Measurements from ENCODE around the gene AICDA. TPM values are rescaled to one million over a fixed set of nuclear protein-coding genes. Genes with fewer than 3 reads are reported as not detected.
"Not testable (repeated sequence)": the region's sequence is repeated elsewhere in the genome, so short reads cannot be mapped to it uniquely, and the experiment has no call there.

AICDA gene
- total RNA-seq, 5 donors from 2014 or later (not counting 1 experiment from before 2014, with no cell fraction given) = 0.10 to 0.35 (median 0.18) TPM; not detected in 2

GRCh38 chr12:8577879-8578278, 34.8 kb downstream of the AICDA start:
- Mint-ChIP-seq H3K9me3 (no peaks in the 10 kb centered on the region), H3K27me3 (peaks cover 0 to 1% of the 10 kb centered on the region in 2 donors), H3K27ac (no peak overlapping the region), H3K4me3 (no peak overlapping the region), H3K4me1 (peaks cover 1 to 5% (median 3%) of the 10 kb centered on the region in 3 donors), H3K36me3 (peaks cover 2% of the 10 kb centered on the region)
- Histone ChIP-seq H3K4me3 (ENCODE audit: control insufficient read depth in 1 of 2, extremely low read depth in 1 of 2, low read length in 1 of 2) (no peak overlapping the region), H3K27me3 (replicated peaks in 1 of 2; ENCODE audit: control insufficient read depth in 2 of 2, extremely low read depth in 1 of 2, insufficient read depth in 2 of 2, low read length in 1 of 2) (no peaks in the 10 kb centered on the region), H3K27ac (ENCODE audit: low read length) (no peak overlapping the region), H3K9me3 (no peaks in the 10 kb centered on the region), H3K36me3 (ENCODE audit: control insufficient read depth in 2 of 2, extremely low read depth in 1 of 2, insufficient read depth in 1 of 2, low read length in 1 of 2) (no peaks in the 10 kb centered on the region), H3K4me1 (ENCODE audit: control insufficient read depth in 1 of 2, extremely low read depth in 1 of 2, insufficient read depth in 2 of 2, low read length in 2 of 2) (peaks cover 0 to 5% of the 10 kb centered on the region in 2 experiments)
- 82% methylated on average over 2 of the region's 3 CpGs for WGBS (ENCODE audit: insufficient coverage)
- ATAC-seq (replicated peaks in 1 of 4) (no peak), DNase-seq (no peak)
- ChIA-PET CTCF (interaction anchor here in 1 of 2 donors (1.2 kb wide), 1 partner anchor 34 kb away, joined by 4 read pairs; no protein-coding TSS in a partner anchor), POLR2A (interaction anchor here in 1 of 2 donors (0.7 kb wide), 1 partner anchor 579 kb away, joined by 4 read pairs; no protein-coding TSS in a partner anchor)

- ATAC-seq (replicated peaks in 1 of 4) (peak in 2 of 4 experiments; percentile 48 to 61), DNase-seq (peak in 2 of 35 experiments; percentile 1 to 18)
- Mint-ChIP-seq H3K27me3 (peaks cover 0 to 1% of the 10 kb centered on the region in 2 donors), H3K9me3 (no peaks in the 10 kb centered on the region), H3K27ac (peak overlapping the region; percentile 47 to 59), H3K36me3 (peaks cover 2% of the 10 kb centered on the region), H3K4me3 (peak overlapping the region in 2 of 3 donors; percentile 3 to 10), H3K4me1 (peaks cover 12 to 17% (median 14%) of the 10 kb centered on the region in 3 donors)
- ChIA-PET CTCF (interaction anchor here in 1 of 2 donors (0.6 kb wide), 1 partner anchor 104 kb away, joined by 3 read pairs; no protein-coding TSS in a partner anchor), POLR2A (no interaction called here)
- Histone ChIP-seq H3K4me1 (ENCODE audit: control insufficient read depth in 1 of 2, extremely low read depth in 1 of 2, insufficient read depth in 2 of 2, low read length in 2 of 2) (peaks cover 0 to 16% of the 10 kb centered on the region in 2 experiments), H3K27ac (ENCODE audit: low read length) (no peak overlapping the region), H3K27me3 (replicated peaks in 1 of 2; ENCODE audit: control insufficient read depth in 2 of 2, extremely low read depth in 1 of 2, insufficient read depth in 2 of 2, low read length in 1 of 2) (no peaks in the 10 kb centered on the region), H3K9me3 (no peaks in the 10 kb centered on the region), H3K36me3 (ENCODE audit: control insufficient read depth in 2 of 2, extremely low read depth in 1 of 2, insufficient read depth in 1 of 2, low read length in 1 of 2) (no peaks in the 10 kb centered on the region), H3K4me3 (ENCODE audit: control insufficient read depth in 1 of 2, extremely low read depth in 1 of 2, low read length in 1 of 2) (no peak overlapping the region)
- WGBS (ENCODE audit: insufficient coverage) = 0% methylated on average over 1 of the region's 2 CpGs
These were observed 40.2 kb downstream of the AICDA start for GRCh38 chr12:8572507-8572906.

GRCh38 chr12:8566525-8566924, 46.1 kb downstream of the AICDA start:
- H3K27ac ChIP-seq (ENCODE audit: low read length) = no peak overlapping the region
- H3K27me3 ChIP-seq (replicated peaks in 1 of 2; ENCODE audit: control insufficient read depth in 2 of 2, extremely low read depth in 1 of 2, insufficient read depth in 2 of 2, low read length in 1 of 2) = peaks cover 0 to 4% of the 10 kb centered on the region in 2 experiments
- H3K4me1 ChIP-seq (ENCODE audit: control insufficient read depth in 1 of 2, extremely low read depth in 1 of 2, insufficient read depth in 2 of 2, low read length in 2 of 2) = no peaks in the 10 kb centered on the region
- no peaks in the 10 kb centered on the region for H3K36me3 Mint-ChIP-seq
- DNase-seq (no peak), ATAC-seq (replicated peaks in 1 of 4) (no peak)
- H3K4me1 Mint-ChIP-seq = no peaks in the 10 kb centered on the region
- no peak overlapping the region for H3K4me3 Mint-ChIP-seq
- H3K27ac Mint-ChIP-seq = no peak overlapping the region
- H3K27me3 Mint-ChIP-seq = peaks cover 0 to 2% of the 10 kb centered on the region in 2 donors
- ChIA-PET POLR2A (no interaction called here), CTCF (no interaction called here)
- no peak overlapping the region for H3K4me3 ChIP-seq (ENCODE audit: control insufficient read depth in 1 of 2, extremely low read depth in 1 of 2, low read length in 1 of 2)
- H3K9me3 ChIP-seq = no peaks in the 10 kb centered on the region
- H3K9me3 Mint-ChIP-seq = peaks cover 4 to 19% (median 12%) of the 10 kb centered on the region in 3 donors
- H3K36me3 ChIP-seq (ENCODE audit: control insufficient read depth in 2 of 2, extremely low read depth in 1 of 2, insufficient read depth in 1 of 2, low read length in 1 of 2) = no peaks in the 10 kb centered on the region

- H3K9me3 ChIP-seq; DNase-seq; H3K4me3 ChIP-seq (ENCODE audit: control insufficient read depth in 1 of 2, extremely low read depth in 1 of 2, low read length in 1 of 2); H3K27me3 ChIP-seq (replicated peaks in 1 of 2; ENCODE audit: control insufficient read depth in 2 of 2, extremely low read depth in 1 of 2, insufficient read depth in 2 of 2, low read length in 1 of 2); CTCF ChIA-PET; H3K4me1 Mint-ChIP-seq; ATAC-seq (replicated peaks in 1 of 4); H3K4me1 ChIP-seq (ENCODE audit: control insufficient read depth in 1 of 2, extremely low read depth in 1 of 2, insufficient read depth in 2 of 2, low read length in 2 of 2); POLR2A ChIA-PET; H3K27me3 Mint-ChIP-seq; H3K36me3 ChIP-seq (ENCODE audit: control insufficient read depth in 2 of 2, extremely low read depth in 1 of 2, insufficient read depth in 1 of 2, low read length in 1 of 2); H3K36me3 Mint-ChIP-seq; H3K27ac Mint-ChIP-seq; H3K4me3 Mint-ChIP-seq; H3K27ac ChIP-seq (ENCODE audit: low read length): not testable (repeated sequence)
- WGBS (ENCODE audit: insufficient coverage) = no CpG with 5 or more reads among the region's 2 CpGs
- peaks cover 4 to 21% (median 13%) of the 10 kb centered on the region in 3 donors for H3K9me3 Mint-ChIP-seq
These were observed 46.6 kb downstream of the AICDA start for GRCh38 chr12:8566052-8566451.

- peaks cover 4 to 21% (median 13%) of the 10 kb centered on the region in 3 donors for H3K9me3 Mint-ChIP-seq
- no peak overlapping the region for H3K4me3 Mint-ChIP-seq
- Histone ChIP-seq H3K9me3 (no peaks in the 10 kb centered on the region), H3K27ac (ENCODE audit: low read length) (no peak overlapping the region), H3K36me3 (ENCODE audit: control insufficient read depth in 2 of 2, extremely low read depth in 1 of 2, insufficient read depth in 1 of 2, low read length in 1 of 2) (no peaks in the 10 kb centered on the region), H3K4me1 (ENCODE audit: control insufficient read depth in 1 of 2, extremely low read depth in 1 of 2, insufficient read depth in 2 of 2, low read length in 2 of 2) (no peaks in the 10 kb centered on the region), H3K27me3 (replicated peaks in 1 of 2; ENCODE audit: control insufficient read depth in 2 of 2, extremely low read depth in 1 of 2, insufficient read depth in 2 of 2, low read length in 1 of 2) (peaks cover 0 to 4% of the 10 kb centered on the region in 2 experiments), H3K4me3 (ENCODE audit: control insufficient read depth in 1 of 2, extremely low read depth in 1 of 2, low read length in 1 of 2) (no peak overlapping the region)
- CTCF ChIA-PET = interaction anchor here in 1 of 2 donors (0.7 to 0.9 kb wide), 3 partner anchors 21 to 250 kb away, joined by 3 to 4 read pairs (median 3); no protein-coding TSS in a partner anchor
- WGBS (ENCODE audit: insufficient coverage) = 93% methylated on average over 19 of the region's 22 CpGs
- no peaks in the 10 kb centered on the region for H3K36me3 Mint-ChIP-seq
- no peak overlapping the region for H3K27ac Mint-ChIP-seq
- H3K27me3 Mint-ChIP-seq = peaks cover 2 to 10% of the 10 kb centered on the region in 2 donors
- no peak for DNase-seq
- ATAC-seq (replicated peaks in 1 of 4) = no peak
- POLR2A ChIA-PET = no interaction called here
- H3K4me1 Mint-ChIP-seq = no peaks in the 10 kb centered on the region
These were observed 48.0 kb downstream of the AICDA start for GRCh38 chr12:8564656-8565055.

- Mint-ChIP-seq H3K4me3 (no peak overlapping the region), H3K27ac (no peak overlapping the region), H3K9me3 (peaks cover 4 to 21% (median 13%) of the 10 kb centered on the region in 3 donors), H3K4me1 (no peaks in the 10 kb centered on the region), H3K27me3 (peaks cover 2 to 10% of the 10 kb centered on the region in 2 donors), H3K36me3 (no peaks in the 10 kb centered on the region)
- H3K4me3 ChIP-seq (ENCODE audit: control insufficient read depth in 1 of 2, extremely low read depth in 1 of 2, low read length in 1 of 2) = no peak overlapping the region
- peaks cover 0 to 4% of the 10 kb centered on the region in 2 experiments for H3K27me3 ChIP-seq (replicated peaks in 1 of 2; ENCODE audit: control insufficient read depth in 2 of 2, extremely low read depth in 1 of 2, insufficient read depth in 2 of 2, low read length in 1 of 2)
- ATAC-seq (replicated peaks in 1 of 4) (no peak), DNase-seq (no peak)
- no peak overlapping the region for H3K27ac ChIP-seq (ENCODE audit: low read length)
- POLR2A ChIA-PET = no interaction called here
- no peaks in the 10 kb centered on the region for H3K4me1 ChIP-seq (ENCODE audit: control insufficient read depth in 1 of 2, extremely low read depth in 1 of 2, insufficient read depth in 2 of 2, low read length in 2 of 2)
- CTCF ChIA-PET = no interaction called here
- 100% methylated on average over 1 of the region's 3 CpGs for WGBS (ENCODE audit: insufficient coverage)
- no peaks in the 10 kb centered on the region for H3K36me3 ChIP-seq (ENCODE audit: control insufficient read depth in 2 of 2, extremely low read depth in 1 of 2, insufficient read depth in 1 of 2, low read length in 1 of 2)
- H3K9me3 ChIP-seq = no peaks in the 10 kb centered on the region
These were observed 49.3 kb downstream of the AICDA start for GRCh38 chr12:8563356-8563755.

Measured in T-cell (primary cell).